Stimulated activated CD8-positive, alpha-beta memory T cell treated with anti-CD3 and anti-CD28 coated beads, Interleukin-7, amount 100 ng/mL, for 4 hours (primary cell): ENCODE data around the gene INPP5A.
"Not testable (repeated sequence)": the region's sequence is repeated elsewhere in the genome, so short reads cannot be mapped to it uniquely, and the experiment has no call there.

Source experiments
- DNase-seq, 2 donors: peaks; one replicate each; pipeline ENCODE4 v3.0.0-alpha.2; 2020; ENCODE audit warnings: low read depth in 2 of 2

Gene INPP5A

DNA sequence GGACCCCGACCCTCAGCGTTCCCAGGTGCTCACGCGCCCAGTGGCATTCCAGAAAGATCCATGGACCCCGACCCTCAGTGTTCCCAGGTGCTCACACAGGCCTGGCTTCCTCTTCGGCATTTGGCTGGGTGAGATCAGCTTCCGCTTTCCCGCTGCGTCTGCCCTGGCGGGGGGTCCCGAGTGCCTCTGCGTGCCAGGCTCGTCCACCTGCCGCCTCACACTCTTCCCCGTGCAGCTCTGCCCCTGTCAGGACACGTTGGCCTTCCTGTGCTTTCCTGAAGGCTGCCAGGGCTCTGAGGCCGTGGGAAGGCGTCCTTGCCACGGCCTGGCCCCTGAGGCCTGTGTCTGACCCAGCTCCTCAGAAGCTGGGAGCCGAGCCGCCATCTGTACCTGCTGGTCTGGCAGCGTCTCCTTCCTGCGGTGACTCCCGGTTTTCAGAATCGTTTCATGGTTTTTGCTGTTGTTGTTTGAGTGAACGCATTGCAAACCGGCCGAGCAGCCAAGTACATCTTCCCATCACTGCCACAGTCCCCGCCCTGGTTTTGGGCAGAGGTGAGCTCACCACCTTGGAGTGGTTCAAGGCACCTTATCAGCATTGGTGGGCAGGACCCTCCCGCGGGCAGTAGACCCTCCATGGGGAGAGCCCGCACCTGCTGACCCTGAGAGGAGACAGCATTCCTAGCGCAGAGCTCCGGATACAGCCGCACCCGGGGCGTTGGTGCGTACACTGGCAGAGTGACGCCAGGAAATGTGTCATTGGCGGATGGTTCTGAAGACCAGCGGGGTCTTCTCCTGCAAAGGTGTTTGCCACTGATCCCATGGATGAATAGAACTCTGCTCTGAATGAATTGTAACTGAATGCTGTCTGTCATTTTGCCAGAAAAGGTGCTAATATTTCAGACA, 231.0 kb downstream of the INPP5A start:
- no peak for DNase-seq

DNA sequence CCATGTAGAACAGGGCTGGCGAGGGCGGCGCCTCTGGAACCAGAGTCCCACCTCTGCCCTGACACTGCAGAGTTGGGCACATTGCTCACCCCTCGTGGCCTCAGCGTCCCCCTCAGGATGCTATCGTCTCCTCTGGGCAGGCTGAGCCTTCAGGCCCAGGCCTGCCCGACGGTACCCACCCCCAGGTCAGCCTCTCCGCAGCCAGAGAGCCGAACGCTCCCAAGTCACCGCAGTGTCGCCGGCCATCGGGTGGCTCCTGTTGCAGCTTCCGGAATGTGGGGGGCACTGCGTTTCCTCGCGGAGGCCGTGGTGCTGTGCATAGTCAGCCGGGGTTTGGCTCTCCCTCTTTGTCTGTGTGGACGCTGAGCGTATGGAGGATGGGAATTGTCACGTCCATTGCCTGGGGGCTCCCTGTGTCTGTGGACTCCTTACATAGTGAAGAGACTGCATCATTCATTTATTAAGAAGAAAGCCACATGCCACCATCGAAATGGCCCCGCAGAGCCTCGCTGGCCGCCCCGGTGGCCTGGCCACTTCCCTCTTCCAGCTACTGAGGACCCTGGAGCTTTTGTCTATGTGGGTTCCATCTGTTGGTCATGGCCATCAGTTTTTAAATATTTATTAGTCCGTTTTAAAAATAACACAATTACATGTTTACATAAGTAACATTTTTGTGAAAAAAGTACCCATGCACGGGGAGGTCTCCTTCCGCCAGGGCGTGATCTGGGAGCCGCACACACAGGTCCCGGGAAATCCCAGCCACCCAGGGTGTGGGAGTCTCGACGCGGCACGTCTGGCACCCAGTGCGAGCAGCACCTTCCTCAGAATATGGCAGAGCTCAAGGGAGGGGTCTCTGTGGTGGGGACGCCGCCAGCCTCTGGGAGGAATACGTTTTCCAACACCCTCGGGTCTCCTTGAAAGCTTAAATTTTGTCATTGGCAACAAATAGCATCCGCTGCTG, 232.8 kb downstream of the INPP5A start:
- DNase-seq: no peak

DNA sequence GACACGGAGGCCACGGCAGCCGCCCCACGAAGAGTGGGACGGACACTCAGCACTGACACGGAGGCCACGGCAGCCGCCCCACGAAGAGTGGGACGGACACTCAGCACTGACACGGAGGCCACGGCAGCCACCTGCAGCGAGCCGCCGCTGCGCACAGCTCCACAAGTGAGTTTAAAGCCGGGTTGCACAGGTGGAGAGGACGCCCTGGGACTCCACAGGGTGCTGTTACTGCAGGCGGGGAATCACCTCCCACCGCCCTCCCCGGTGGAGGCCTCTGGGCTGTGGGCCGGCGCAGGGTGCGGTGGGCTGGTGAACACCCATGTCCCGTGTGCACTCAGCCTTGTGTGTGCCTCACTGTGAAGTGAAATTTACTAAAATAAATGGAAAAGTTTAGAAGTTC, 235.2 kb downstream of the INPP5A start:
- not testable (repeated sequence) for DNase-seq

DNA sequence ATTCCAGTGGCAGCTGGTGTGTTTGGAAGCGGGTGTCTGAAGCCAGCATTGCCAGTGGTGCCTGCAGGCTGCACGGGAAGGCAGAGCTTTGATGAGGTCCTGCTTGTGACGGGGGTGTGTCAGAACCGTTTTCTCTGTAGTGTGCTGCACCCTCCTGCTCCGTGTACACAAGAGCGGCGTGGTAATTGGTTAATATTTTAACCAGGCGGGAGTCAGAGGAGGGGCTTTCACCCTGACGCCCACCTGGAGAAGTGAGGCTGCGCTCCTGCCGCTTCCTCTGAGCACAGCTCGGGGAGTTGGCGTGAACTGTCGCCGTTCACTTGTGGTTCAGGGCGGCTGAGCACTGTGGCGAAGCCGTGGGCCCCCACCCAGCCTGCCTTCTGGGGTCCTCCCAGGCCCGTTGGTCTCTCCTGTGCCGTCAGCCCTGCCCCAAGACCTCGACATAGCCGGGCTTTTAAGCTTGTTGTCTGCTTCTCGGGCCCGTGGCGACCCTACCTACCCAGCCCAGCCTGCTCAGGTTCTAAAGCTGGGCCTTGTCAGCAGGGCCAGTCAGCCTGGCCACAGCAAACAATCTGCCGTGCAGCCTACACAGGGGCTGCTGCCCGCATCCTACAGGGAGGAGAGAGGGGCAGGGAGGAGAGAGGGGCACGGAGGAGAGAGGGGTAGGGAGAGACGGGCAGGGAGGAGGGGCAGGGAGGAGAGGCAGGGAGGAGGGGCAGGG, 236.8 kb downstream of the INPP5A start:
- no peak for DNase-seq

DNA sequence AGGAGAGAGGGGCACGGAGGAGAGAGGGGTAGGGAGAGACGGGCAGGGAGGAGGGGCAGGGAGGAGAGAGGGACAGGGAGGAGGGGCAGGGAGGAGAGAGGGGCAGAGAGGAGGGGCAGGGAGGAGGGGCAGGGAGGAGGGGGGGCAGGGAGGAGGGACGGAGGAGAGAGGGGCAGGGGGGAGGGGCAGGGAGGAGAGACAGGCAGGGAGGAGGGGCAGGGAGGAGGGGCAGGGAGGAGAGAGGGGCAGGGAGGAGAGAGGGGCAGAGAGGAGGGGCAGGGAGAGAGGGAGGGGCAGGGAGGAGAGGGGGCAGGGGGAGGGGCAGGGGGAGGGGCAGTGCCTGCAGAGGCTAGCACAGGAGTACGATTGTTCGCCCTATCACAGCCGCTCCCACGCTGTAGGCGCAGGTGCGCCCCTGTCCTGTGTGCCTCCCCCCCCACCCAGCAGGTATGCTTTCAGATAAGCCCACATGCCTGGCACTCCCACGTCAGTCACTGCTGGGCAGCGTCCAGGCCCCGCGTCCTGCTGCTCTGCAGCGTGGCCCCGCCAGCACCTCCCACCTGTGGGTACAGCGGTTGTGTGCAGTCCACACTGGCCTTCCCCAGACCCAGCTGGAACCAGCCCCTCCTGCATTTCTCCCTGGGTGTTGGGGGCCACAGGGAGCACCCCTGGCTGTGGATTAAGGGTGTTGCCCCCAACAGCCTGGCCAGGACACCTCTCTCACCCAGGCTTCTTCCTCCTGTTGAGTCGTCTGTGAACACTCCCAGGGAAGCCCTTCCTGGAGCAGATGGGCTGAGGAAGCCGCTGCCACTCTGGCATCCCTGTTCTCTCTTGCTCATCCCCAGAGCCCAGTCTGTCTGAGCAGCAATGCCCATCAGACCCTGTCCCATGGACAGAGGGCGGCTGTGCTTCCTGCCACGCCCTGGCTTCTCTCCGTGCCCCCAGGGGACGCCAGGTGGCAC, 237.6 kb downstream of the INPP5A start:
- no peak for DNase-seq

DNA sequence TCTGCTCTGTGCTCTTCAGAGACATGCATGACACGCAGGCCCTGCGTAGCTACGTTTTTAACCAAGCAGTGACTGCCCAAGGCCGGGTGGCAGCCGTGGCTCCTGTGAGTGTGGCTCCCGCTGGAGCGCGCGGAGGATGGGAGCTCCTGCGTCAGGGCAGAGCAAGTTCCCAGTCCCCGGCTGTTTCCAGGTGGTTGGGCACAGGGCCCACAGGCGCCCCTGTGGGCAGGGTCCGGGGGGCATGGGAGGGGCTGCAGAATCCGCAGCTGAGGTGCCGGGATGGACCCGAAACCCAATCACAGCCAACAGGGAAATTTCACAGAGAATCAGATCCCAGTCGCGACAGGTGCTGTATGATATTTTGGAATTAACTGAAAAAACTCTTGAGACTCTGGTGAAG, 238.6 kb downstream of the INPP5A start:
- no peak for DNase-seq

DNA sequence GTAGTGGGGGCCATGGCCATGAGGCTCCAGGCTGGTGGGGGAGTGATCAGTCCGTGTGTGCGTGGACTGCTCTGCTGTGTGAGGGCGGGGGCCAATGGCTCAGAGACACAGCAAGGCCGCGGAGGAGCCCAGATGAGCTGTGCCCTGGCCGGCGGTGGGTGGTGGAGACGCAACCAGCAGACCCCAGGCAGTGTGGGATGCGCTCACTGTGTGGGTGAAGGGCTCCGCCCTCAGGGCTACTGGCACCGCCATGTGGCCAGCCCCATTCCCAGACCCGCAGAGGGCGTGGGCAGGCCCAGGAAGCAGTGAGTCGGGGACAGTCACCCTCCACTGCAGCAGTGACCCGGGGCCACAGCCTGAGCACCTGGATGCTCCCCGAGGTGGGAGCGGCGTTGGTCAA, 239.2 kb downstream of the INPP5A start:
- no peak for DNase-seq

DNA sequence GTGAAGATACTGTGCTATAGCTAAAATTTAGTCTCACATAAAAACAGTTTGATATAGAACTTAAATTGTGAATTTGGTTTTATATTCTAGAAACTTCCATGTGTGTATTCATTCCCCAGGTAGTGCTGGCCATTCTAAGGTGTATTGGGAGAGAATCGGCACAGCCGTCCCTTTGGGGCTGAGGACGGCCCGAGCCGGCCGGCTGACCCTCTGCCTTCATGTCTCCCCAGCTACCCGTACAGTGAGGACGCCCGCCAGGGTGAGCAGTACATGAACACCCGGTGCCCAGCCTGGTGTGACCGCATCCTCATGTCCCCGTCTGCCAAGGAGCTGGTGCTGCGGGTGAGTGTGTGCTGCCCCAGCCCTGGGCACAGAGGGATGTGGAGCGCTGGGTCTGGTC, 239.9 kb downstream of the INPP5A start:
- no peak for DNase-seq

DNA sequence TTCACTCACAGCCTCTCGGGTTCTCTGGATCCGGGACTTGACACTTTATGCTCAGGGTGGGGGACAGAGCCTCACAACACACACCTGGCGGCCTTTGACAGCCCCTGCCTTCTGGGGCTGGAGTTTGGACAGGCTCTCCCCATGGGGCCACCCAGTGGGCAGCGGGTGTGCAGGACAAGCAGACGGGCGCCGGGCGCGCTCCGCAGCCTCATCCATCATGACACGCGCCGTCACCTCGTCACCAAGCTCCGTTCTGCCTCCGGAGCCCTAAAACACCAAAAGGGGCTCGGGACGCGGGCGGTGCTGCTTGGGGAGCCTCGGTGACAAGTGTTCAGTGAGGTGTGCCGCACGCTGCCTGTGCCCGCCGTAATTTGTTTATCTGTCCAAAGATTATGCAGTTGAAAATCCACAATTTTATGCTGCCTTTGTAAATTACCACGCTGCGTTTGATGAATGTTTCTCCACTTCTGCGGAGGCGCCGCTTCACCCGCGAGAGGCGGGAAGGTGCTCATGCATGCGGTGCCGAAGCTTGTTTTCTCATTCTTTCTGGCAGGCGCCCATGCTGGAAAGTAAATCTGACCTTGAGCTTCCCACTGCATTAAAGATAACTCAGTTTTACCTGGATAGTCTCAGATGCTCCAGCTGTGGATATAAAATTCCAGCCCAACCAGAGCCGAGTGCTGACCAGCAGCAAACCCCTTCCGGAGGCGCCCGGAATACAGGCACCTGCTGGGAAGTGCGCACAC, 242.1 kb downstream of the INPP5A start:
- no peak for DNase-seq

DNA sequence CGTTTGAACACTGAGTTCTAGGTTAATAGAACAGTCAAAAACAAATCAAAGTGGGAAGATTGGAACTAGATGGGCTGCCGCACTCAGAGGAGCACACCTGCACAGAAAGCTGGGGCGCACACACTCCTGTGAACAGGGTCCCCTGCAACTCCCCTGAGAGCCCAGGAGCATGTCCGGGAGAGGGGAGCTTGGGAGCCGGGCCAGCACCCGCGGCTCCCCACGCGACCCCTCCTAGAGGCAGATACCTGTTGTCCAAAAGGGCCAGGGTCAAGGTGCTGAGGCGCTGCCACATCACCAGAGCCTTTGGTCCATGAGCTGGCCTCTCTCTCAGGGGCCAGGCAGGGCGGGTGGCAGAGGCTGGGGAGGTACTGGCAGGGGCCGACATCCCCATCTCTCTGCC, 242.8 kb downstream of the INPP5A start:
- no peak for DNase-seq

DNA sequence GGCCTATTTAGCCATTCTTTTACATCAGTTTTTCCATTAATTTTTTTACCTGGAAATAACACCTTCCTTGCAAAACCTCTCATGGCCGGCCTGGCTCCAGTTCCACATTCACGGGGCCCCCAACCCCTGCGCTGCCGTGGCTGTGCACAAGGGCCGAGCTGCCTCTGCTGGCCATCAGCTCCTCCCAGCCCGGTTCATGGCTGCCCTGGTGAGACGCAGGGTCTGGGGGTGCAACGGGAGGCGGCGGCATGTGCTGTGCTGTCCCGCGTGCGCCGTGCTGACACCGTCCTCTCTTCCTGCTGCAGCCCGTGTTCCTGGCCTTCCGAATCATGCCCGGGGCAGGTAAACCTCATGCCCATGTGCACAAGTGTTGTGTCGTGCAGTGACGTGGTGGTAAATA, 244.0 kb downstream of the INPP5A start:
- DNase-seq: no peak

DNA sequence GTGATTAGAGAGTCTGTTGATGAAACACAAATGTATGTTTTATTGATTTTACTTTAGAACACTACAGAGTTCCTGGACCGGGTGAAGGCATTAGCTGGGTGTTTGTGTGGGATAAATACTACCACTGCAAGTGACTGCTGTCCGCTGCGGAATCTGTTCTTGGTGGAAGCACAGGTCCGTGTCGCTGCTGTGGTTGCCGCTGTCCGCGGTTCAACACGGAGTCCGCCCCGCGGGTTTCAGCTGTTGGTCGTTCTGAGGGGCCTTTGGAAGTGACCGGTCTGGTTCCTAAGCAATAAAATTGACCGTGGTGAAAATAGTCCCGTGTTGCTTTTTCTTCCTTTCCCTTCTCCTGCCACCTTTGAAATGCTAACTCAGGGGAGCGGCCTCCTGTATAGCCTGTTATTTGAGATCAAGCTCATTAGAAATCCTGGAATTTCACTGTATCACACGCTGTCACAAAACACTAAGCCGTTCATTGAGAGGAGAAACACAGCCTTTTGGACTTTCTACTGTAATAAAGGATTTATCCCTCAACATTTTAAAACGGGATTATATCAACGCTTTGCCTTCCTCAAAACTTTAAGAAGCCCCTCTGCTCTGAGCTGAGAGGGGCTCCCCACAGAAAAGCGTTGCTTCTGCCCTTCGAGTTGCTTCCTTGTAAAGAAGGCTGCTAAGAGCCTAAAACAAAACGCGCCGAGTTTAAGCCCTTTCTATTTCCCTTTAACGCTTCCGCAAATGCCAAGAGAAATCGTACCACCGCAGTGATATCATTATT, 245.8 kb downstream of the INPP5A start:
- DNase-seq: no peak

DNA sequence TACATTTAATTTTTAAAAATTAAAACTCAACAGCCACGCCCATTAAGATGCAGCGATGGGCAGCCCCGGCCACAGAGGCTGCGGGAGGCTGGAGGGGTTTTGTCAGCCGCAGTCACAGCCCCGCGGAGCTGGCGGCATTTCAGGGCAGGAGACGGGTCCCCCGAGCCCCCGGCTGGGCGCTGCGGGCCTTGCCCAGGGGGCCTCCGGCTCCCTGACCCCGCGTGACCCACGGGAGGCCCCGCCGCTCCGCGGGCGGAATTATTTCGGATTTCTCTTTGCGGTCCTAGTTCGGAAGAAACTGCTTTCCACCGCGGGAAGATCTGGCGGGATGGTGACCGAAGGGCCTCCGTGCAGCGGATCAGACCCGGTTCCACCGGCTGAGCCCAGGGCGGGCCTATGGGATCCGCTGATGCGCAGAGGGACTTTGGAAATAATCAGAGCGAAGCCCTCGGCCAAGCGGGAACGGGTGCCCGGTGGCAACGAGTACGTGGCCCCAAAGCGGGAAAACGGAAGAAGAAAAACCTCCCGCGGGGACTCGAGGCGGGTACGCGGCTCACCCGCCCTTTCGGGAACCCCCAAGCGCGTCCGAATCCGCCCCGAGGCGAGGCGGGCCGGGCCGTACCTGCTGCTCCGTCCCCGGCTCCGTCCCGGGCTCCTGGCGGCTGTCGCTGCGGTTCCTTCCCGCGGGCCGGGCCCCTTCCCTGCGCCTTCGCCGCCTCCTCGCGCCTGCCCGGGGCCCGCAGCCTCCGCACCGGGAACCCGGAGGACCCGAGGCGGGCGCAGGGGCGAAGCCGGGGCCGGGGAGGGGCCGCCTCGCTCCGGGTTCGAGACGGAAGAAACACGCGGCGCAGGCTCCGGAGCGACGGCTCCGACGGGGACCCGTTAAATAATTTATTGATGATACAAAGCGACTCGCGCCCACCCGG, 246.6 kb downstream of the INPP5A start:
- DNase-seq: no peak

DNA sequence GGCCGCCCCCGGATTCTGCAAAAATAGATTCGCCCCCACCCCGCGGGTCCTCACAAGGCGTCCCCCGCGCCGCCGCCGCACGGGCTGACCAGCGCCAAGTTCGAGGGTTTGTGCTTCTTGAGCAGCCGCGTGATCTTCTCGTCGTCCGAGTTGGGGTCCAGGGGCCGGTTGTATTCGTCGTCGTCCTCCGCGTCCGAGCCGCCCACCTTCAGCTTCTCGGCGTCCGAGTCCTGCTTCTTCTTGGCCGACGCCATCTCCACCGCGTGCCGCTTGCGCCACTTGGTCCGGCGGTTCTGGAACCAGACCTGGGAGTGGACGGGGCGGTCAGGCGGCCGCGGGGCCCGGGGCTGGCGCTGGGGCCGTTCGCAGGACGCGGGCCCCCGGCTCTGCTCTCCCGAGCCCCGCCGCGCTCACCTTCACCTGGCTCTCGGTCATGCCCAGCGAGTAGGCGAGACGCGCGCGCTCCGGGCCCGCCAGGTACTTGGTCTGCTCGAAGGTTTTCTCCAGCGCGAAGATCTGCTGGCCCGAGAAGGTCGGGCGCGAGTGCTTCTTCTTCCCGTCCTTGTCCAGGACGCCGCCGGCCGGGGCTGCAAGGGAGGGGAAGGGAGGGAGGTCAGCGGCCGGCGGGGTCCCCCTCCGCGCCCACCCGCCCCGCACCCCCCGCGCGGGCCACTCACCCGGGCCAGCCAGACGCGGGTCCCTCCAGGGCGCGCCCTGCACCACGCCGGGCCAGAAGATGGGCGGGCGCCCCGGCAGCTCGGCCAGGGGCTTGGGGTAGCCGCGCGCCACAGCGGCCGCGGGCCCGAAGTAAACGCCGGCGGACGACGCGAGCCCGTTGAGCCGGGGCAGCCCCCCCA, 247.5 kb downstream of the INPP5A start:
- no peak for DNase-seq

DNA sequence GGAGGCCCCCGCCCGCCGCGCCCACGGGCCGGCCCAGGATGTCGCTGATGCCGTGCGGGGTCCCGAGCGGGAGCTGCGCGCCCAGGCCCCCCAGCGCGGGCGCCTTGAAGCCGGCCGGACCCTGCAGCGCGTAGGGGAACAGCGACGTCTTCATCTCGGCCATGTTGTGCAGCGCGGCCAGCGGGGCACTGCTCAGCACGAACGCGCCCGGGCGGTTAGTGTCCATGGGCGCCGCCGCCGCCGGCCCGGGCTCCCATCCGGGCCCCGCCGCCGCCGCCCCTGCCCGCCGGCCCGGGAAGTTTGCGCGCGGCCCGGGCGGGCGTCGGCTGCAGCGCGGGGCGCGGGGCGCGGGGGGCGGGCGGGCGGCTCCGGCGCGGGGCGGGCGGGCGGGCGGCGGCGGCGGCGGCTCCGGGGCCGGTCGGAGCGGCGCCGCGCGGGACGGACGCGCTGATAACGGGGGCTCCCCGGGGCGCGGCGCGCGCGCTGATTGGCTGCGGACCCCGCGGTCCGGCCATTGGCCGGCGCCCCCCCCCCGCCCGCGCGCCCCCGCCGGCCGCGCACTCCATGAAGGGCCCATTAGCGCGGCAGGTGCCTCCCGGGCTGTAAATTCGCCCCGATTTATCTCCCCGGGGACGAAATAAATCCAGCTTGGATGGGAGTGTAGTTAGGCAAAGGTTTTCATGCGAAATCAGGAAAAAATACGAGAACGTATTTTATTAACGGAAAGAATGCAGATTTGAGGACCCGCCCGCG, 248.3 kb downstream of the INPP5A start, which contains the start of gene NKX6-2:
NKX6-2 (minus strand) TSS at position 425 of the 753 bp plus-strand sequence; CDS start at position 226, 199 bp downstream.
- DNase-seq: no peak

DNA sequence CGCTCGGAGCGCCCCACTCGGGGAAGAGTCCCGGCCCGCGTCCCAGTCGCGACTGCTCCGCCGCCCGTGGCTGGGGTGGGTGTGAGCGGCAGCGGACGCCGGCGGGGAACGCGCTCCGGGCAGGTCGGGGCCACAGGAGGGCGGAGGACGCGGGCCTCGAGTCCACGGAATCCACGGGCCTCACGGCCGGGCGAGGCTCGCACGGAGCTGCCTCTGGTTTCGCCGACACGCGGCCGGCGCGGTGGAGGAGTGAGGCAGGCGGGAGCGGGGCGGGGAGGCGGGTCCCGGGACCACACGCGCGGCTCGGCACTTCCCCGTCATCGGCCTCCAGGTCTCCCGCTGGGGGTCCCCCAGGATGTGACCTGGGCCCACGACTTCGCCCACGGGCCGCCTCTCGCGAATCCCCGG, 248.9 kb downstream of the INPP5A start:
- no peak for DNase-seq
